HEK293T (cell line): ENCODE measurements around the gene FBH1.

Source experiments
- ARNT ChIP-seq: fragments of 450-650 bp; IDR thresholded peaks from 2 replicates; pipeline ENCODE4 v1.6.1; 2017; ENCODE audit warnings: mild to moderate bottlenecking
- FOXM1 ChIP-seq: fragments of 450-650 bp; IDR thresholded peaks from 2 replicates; pipeline ENCODE4 v1.6.1; 2017; ENCODE audit warnings: mild to moderate bottlenecking, borderline replicate concordance
- L3MBTL2 ChIP-seq: fragments of 450-650 bp; conservative IDR thresholded peaks from 2 replicates; pipeline ENCODE4 v1.6.1; 2016; ENCODE audit warnings: mild to moderate bottlenecking
- NFRKB ChIP-seq: fragments of 450-650 bp; IDR thresholded peaks from 2 replicates; pipeline ENCODE4 v1.6.1; 2016; ENCODE audit warnings: mild to moderate bottlenecking, moderate library complexity
- PKNOX1 ChIP-seq: fragments of 450-650 bp; IDR thresholded peaks from 2 replicates; pipeline ENCODE4 v1.6.1; 2016
- TARDBP ChIP-seq: fragments of 450-650 bp; IDR thresholded peaks from 2 replicates; pipeline ENCODE4 v1.6.1; 2016

GRCh38 chr10:5913736-5914135 lies 23.7 kb downstream of the FBH1 start:
- TF ChIP-seq TARDBP (no peak), FOXM1 (no peak), NFRKB (no peak), ARNT (no peak), PKNOX1 (no peak), L3MBTL2 (no peak)
